SH-SY5Y (cell line): ENCODE data around the gene STON2.

Source experiments
- GATA2 ChIP-seq: IDR thresholded peaks from 2 replicates; pipeline ENCODE4 v1.6.1; 2011; ENCODE audit warnings: mild to moderate bottlenecking, low read depth, low read length
- GATA3 ChIP-seq: IDR thresholded peaks from 2 replicates; pipeline ENCODE4 v1.6.1; 2011; ENCODE audit warnings: low read depth, mild to moderate bottlenecking, low read length, moderate library complexity

DNA sequence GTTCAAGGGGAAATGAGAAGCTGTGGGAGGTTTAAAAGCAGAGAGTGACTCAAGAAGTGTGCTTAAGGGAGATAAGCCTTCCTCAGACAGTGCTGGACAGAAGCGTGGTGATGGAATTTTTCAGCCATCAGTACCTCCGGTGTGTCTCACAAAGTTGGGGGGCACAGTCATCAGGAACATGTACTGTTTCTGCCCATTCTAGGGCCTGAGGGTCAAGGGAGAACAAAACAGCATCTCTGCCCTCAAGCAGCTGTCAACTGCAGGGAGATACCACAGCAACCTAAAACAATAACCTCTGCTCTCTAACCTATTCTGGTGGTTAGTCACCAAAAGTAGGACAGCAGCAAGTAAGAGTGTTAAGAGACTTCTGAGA, 2.0 kb upstream of the STON2 start:
- no peak for TF ChIP-seq GATA2
- no peak for TF ChIP-seq GATA3
